Panc1 (cell line): ENCODE measurements around the gene OLIG1.

ENCODE experiments used
- CTCF ChIP-seq: fragments of 450-650 bp; IDR thresholded peaks from 2 replicates; pipeline ENCODE4 v1.5.1; 2017; ENCODE audit warnings: mild to moderate bottlenecking
- POLR2AphosphoS5 ChIP-seq: IDR thresholded peaks from 2 replicates; pipeline ENCODE4 v1.6.1; 2012; ENCODE audit warnings: mild to moderate bottlenecking, low read depth, low read length, moderate library complexity
- TCF7L2 ChIP-seq: IDR thresholded peaks from 2 replicates; pipeline ENCODE4 v1.6.1; 2011; ENCODE audit warnings: mild to moderate bottlenecking, low read depth, low read length, inconsistent platforms

- TF ChIP-seq CTCF (no peak), TCF7L2 (no peak), POLR2AphosphoS5 (no peak)
These were observed 39.8 kb downstream of the OLIG1 start for GRCh38 chr21:33109574-33110339.
